HS-27A (cell line): ENCODE results near the gene RABGAP1L.
A peak's percentile ranks its signal among the peaks of the same experiment; 100 is the strongest.
"Not testable (repeated sequence)": the region's sequence is repeated elsewhere in the genome, so short reads cannot be mapped to it uniquely, and the experiment has no call there.

Experiments used
- DNase-seq: peaks from one replicate; pipeline ENCODE4 v3.0.0-alpha.2; 2012; ENCODE audit warnings: low read depth, missing footprints

Gene RABGAP1L

DNA sequence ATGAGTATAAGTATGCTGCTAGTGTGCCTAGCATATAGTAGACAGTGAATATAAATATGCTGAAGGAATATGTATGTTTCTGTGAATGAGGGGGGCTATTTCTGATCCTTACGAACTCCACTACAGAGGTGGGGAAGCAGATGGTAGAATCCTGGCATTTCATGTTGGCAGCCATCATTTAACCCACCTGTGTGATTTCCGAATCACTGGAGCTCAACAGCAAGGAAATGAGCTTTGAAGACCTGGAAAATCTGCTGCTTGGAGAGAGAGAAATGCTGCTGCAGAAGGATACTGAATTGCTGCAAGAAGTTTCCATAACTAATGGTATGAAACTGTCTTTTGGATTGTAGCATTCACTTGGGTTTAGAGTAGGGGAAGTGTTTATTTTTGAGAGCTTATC, 83.5 kb downstream of the RABGAP1L start:
- no peak for DNase-seq

DNA sequence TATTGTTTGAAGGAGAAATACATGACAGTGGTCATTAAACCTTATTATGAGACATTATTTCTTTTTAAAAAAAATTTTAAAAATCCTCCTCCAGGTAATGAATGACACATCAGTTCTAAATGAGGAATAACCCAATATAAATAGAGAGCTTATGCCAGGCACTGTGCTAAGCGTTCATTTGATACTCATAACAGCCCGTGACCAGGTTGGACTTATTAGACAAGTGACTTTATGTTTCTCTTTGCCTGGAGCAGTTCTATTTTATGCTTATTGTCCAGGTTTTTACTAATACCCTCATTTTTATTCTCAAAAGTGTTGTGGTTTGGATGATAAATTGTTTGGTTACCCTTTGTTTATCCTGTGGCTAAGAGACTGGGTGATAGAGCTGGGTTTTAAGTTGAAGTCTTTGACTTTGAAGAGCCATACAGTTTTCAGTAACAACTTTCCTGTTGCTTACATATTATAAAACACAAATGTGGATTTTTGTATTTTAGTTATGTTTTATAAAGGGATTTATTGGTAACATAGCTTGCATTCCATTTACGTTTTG, 84.2 kb downstream of the RABGAP1L start:
- no peak for DNase-seq

DNA sequence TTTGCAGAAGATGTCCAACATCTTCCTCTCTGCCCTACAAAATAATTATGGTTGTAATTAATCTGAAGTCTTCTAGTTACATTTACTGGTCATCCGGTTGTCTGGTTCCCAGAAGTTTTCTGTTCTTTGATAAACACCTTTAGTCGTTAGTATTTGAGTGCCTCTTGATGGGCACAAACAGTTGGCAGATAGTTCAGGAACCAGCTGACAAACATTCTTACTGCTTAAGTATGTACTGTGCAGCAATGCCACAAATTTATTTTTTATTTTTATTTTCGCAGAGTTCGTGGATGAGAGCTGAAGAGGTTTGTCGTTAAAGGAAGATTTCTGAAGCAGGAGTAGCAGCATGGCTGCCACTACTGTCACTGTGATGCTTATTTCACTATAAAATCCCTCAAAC, 84.7 kb downstream of the RABGAP1L start:
- no peak for DNase-seq

DNA sequence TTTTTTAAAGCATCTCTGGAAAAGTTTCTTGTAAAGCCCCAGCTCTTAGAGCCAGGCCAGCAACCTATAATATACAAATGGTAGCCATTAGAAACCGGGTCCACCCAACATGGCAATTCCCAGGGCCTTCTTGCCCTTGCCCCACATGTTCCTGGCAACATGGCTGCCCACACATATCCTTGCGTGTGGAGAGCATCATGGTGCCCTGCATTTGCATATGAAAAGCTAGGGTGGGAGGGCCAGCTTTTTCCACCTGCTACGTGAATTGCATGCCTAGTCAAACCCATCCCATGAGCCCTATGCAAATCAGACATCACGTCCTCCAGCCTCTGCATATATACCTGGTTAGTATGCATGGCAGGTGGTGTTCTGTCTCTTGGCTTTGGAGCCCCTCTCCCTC, 88.2 kb downstream of the RABGAP1L start:
- no peak for DNase-seq

DNA sequence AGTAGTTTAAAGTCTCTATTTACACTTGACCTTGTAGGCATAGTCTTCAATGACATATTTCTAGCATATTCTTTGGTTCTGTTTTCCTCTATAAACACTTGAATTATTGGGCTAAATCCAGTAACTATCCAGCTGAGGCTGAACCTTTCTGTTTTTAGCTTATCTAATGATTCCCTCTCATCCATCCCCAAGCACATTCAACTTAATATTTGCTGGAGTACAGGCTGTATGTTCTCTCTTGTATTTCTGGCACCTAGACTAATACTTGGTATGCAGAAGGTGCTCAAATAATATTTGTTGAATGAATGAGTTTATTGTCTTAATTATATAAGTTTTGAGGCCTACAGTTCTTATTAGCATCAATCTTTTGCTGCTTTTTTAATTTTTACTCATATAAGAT, 88.7 kb downstream of the RABGAP1L start:
- no peak for DNase-seq

DNA sequence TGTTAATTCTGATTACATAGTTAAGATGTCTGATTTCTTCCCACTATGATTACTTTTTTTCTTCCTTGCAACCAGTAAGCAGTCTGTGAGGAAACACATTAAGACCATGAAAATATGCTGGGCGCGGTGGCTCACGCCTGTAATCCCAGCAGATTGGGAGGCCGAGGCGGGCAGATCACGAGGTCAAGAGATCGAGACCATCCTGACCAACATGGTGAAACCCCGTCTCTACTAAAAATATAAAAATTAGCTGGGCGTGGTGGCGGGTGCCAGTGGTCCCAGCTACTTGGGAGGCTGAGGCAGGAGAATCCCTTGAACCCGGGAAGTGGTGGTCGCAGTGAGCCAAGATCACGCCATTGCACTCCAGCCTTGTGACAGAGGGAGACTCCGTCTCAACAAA, 97.1 kb downstream of the RABGAP1L start:
- not testable (repeated sequence) for DNase-seq

DNA sequence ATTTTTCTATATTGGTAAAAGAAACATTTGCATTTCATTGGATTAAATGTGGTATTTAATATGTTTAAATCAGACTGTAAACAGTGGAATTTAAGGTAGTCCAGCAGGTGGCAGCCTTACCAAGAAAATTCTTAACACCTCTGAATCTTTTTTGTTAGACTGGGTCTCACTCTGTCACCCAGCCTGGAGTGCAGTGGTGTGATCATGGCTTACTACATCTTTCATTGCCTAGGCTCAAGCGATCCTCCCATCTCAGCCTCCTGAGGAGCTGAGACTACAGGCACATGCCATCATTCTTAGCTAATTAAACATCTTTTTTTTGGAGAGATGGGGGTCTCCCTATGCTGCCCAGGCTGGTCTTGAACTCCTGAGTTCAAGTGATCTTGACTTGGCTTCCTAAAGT, 98.8 kb downstream of the RABGAP1L start:
- DNase-seq: peak; percentile 20

DNA sequence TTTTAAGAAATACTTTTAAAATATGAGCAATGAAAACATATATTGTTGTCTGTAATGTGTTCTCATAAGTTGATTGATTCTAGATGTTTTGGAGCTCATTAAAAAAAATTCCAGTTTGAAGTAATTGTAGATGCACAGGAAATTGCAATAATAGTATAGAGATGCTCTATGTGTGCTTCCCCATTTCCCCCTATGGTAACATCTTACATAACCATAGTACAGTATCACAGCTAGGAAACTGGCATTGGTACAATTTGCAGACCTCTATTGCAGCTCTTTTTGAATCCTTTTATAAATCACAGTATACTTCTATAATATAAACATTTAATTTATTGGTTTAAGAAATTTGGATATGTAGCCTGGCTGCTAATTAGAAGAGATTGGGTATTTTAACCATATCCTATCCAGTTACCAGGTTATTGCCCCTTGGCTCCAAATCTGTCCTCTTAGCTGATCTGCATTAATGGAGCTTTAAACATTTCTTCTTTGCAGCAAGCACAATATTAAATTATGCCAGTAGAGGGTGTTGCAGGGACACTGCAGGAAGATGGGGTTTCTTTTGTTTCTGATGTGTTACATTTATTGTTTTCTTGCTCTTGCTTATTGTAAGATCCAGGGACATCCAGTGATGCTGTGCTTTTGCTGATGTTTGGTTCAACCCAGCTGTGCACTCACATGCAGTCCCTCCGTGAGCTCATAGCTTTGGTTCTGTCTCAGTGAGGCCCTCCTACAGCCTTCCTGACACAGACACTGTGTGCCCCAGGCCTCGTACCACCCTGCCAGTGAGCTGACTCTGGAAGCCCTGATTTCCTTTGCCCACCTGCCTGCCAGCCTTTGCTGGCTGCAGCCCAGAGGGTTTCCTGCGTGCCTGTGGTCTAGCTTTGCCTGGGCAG, 103.3 kb downstream of the RABGAP1L start:
- peak; percentile 5 for DNase-seq

DNA sequence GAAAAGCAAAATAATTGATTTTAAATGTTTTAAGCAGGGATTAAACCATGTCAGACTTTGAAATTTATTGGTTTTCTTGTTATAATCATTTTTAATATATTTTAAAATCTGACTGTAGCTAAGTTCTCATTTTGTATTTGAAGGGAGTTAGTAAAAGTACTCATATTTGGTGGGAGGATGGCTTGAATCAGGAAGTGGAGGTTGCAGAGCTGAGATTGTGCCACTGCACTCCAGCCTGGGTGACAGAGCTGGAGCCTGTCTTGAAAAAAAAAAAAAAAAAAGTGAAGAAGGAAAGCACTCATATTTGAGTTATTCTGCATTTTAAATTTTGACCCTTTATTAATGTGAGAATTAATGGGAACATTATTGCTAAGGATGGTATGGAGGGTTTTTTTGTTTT, 106.0 kb downstream of the RABGAP1L start:
- DNase-seq: no peak

DNA sequence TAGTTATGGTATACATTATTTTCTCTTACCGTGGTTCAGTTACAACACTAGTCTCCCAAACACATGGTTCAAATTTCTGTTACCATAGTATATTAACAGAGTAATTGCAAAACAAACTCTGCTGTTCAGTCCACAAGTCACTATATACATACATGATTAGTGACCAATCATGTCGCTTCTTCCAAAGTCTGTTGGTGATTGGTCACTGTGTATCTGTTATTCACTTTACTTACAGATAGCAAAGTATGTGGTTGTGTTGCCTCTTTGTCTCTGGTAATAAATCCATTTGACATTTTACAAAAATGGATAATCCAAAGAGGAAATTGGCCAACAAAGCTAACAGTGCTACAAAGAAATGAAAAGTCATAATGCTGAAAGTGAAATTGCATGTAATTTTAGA, 107.2 kb downstream of the RABGAP1L start:
- no peak for DNase-seq

DNA sequence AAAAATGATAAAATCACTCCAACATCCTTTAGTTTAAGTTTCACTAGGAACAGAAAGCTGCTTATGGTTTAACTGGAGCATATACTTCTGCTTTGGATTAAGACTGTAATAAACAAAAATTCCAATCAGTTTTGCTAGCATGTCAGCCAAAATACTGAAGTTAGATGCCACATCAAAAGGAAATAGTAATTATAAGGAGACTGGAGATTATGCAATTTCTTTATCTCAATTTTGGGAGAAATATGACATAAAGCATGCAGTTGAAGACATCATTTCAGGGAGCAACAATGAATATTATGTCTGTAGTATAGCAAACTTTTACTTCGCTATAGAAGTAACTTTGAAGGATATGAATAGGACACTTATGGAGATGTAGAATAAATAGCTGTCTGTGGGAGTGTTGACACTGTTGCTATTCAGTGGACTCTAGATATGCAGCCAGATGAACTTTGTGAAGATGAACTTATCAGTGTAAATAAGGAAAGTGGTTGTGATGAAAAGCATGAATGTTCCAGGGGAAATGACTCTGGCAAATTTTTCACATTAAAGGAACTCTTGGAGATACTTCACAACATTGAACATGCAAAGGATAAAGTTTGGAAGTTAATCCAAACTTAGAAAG, 107.8 kb downstream of the RABGAP1L start:
- DNase-seq: no peak

DNA sequence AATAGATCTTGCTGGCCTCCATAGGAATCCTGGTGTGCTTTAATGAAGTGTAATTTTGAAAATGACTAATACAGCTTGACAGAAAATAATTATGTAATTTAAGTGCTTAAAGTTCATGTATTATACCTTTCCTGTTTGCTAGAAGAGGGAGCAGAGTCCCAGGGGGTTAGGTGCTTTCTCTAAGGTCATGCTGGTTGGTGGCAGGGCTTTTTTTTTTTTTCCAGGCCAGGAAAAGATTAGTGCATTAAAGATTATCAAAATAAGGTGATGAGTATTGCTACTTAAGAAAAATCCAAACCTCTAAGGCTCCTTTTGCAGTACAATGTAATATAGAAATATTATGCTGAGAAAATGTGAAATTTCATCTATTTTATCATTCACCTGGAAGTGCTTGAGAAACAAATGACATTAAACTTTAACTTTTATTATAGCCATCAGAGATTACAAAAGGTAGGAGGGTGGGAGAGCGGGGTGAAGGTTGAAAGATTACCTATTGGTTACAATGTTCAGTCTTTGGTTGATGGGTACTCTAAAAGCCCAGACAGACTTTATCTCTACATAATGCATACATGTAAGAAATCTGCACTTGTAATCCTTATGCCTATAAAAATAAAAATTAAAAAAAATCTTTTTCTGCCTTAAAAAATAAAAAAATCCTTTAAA, 110.8 kb downstream of the RABGAP1L start:
- DNase-seq: no peak

DNA sequence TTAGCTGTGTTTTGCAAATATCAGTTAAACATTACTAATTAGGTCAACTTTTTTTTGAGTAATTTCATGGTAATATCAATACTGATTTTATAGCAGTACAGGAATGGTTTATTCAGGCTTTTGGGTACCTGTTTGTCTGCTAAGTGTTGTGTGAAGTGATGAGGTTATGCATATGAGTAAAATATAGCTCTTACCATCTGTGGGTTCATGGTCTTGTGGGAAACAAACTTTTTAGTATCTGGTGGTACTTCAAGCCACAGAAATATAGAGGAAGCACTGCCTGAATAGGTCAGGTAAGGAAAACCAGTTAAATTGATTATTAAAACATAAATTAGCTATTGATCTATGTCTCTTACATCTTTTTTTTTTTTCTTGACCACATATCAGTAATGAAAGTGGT, 113.9 kb downstream of the RABGAP1L start:
- DNase-seq: no peak

DNA sequence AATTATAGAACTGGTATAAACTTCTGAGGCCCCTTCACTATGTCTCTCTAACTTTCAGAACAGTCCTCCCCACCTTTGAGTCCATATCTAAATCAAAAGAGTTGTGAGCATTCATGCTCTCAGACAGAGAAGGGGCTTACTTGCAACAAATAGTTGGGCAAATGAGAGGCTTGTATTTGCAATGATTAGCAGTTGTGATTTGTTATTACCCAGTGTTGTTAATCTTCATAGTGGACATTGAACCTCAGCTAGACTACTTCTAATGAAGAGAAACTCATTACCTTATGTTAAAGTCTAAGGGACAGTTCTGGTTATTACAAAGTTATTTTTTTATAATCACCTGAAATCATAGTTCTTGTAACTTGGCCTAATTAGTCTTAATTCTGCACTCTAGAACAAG, 114.5 kb downstream of the RABGAP1L start:
- DNase-seq: no peak

DNA sequence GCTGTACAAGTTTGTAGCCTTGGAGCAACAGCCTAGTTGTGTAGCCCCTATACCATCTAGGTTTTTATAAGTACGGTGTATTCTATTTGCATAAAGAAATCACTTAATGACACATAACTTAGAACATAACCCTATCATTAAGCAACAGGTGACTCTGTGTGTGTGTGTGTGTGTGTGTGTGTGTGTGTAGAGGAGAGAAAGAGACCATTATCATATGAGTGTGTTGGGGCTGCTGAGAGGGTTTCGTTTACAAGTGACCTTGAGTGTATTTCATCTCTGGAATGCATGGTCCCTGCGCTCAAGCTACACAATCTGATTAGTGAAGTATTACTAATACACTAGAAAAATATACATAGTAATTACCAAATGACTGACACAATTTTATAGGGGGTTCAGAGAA, 115.1 kb downstream of the RABGAP1L start:
- no peak for DNase-seq

DNA sequence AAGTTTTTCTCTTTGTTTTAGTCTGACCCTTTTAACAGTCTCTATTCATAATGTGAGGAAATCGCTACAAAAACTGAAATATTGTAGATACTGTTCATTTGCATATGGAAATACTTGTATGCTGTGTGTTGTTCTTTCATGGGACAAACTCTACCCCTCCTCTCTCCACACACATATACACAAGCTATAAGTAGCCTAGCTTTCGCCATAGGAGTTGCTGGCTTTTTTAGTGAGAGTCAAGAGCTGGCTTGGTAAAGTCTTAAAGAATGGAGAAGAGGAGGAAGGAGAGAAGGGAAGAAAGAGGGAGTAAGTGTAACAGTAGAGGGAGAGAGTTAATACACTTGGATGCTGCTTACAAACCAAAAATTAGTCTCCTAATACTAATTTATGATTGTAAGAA, 115.6 kb downstream of the RABGAP1L start:
- DNase-seq: no peak

DNA sequence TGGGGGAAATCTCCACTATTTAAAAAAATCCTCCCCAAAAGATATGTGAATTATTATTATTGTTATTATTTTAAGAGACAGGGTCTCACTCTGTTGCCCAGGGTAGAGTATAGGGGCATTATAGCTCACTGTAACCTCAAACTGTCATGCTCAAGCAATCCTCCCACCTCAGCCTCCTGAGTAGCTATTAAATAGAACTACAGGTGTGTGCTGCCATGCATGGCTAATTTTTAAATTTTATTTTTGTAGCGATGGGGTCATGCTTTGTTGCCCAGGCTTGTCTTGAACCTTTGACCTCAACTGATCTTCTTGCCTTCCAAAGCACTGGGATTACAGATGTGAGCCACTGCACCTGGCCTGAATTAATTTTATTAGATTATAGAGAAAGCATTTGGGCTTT, 116.8 kb downstream of the RABGAP1L start:
- DNase-seq: no peak

DNA sequence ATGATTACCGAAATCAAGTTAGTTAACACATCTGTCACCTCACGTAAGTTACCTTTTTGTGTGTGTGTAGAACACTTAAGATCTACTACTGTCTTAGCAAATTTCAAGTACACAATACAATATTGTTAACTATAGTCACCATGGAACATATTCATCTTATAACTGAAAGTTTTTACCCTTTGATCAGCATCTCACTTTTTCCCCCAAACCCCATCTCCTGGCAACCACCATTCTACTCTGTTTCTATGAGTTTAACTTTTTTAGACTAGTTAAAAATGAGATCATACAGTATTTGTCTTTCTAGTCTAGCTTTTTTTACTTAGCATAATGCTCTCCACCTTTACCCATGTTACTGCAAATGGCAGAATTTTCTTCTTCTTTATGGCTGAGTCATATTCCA, 124.7 kb downstream of the RABGAP1L start:
- DNase-seq: no peak

DNA sequence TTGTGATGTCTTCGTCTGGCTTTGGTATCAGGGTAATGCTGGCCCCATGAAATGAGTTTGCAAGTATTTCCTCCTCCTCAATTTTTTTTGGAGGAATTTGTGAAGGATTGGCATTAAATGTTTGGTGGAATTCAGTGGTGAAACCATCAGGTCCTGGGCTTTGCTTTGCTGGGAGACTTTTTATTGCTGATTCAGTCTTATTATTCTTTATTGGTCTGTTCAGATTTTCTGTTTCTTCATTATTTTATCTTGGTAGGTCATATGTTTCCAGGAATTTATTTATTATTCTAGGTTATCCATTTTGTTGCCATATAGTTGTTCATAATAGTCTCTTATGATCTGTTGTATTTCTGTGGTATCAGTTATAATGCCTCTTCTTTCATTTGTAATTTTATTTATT, 126.7 kb downstream of the RABGAP1L start:
- no peak for DNase-seq

DNA sequence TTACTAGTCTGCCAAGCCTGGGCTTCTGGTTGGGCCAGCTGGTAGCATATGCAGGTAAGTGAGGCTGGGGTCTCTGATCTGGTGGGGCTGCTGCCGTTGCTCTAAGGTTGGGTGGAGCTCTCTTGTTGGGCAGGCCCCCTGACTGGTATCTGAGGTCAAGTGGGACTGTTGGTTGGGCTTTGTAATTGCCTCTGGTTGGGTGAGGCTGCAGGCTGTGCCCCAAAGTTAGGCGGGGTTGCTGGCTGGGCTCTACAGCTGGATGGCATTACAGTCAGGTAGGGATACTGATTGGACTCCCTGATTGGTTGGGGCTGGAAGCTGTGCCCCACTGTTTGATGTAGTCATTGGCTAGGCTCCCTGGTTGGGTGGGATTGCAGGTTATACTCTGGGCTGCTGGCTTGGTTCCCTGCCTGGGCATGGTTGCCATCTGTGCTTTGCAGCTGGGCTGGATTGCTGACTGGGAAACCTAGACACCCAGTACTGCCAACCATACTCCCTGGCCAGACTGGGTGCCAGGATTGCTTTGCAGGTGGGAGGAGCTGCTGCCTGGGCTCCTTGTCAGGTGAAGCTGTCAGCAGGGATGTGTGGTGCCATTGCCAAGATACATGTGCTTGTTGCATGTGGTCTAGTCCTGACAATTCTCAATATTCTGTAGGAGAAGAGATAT, 130.5 kb downstream of the RABGAP1L start:
- no peak for DNase-seq

DNA sequence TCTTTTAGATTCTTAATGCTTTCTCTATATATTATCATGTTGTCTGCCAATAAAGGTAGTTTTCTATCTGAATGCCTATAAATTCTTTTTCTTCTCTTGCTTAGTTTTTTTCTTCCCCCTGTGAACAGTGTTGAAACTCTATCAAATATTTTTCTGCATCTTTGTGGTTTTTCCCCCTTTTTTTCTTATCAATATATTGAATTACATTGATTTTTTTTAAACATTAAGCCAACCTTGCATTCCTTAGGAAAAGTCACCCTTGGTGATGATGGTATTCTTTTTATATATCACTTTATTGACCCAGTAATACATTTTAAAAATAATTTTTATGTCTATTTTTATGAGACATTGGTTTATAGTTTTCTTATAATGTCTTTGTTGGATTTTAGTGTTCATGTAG, 131.7 kb downstream of the RABGAP1L start:
- no peak for DNase-seq

DNA sequence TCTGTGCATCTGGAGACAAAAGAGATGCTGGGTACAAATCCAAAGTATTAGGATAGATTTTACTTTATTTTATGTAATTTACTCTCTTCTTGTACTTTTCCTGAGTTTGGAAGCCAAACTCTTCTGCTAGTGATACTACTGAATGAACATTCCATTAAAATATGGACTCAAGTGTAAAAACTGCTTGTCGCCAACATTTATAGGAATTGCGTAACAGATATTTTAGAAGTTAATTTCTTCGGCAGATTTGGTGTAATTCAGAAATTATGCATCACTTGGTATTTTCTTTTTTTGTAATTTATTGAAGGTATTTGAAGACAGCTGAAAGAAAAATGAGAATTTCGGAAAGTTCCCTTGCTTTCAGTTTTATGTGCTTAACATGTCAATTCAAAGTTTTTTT, 137.0 kb downstream of the RABGAP1L start:
- no peak for DNase-seq
